ENCODE results near the gene ELMO1. TPM values are rescaled to one million over a fixed set of nuclear protein-coding genes. Genes with fewer than 3 reads are reported as not detected.

Gene ELMO1
- polyA plus RNA-seq, 2 of the 4 experiments (the other 2 are of a cell fraction), result 2.3 to 6.1 TPM

DNA sequence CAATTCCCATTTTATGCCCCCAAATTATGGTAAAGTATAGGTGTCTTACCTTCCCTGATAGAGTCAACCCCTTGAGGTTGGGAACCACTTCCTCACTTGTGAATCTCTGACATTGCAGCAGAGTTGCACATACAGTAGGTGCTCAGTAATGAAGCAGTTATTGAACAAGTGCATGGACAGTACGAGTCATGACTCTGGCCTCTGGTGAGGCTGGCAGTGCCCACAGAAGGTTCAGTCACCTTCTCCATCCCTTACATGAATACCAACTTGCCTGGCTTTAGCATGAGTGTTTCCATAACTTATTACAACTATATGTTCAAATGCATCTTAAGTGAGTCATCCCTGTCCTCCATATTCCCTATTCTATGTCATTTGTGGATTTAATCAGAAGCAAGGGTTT, 340.0 kb downstream of the ELMO1 start:
- WGBS (ENCODE audit: missing lambda C conversion rate), result 45% methylated on average over 1 of the region's 1 CpG
- no peak for ATAC-seq
- H3K27ac ChIP-seq, result no peak overlapping the region
- ChIA-PET POLR2A (no interaction called here), CTCF (no interaction called here)
- H3K9me3 ChIP-seq, result no peaks in the 10 kb centered on the region
- FAIRE-seq, result no peak
- no peak for TF ChIP-seq RFX5 (IDR thresholded peaks at IDR 0.05)
- no peak for TF ChIP-seq ZSCAN20 (CRISPR knock-in tag; IDR thresholded peaks at IDR 0.05)
- TF ChIP-seq MAZ (IDR thresholded peaks at IDR 0.05; ENCODE audit: borderline replicate concordance, low read depth, low read length), result no peak
- TF ChIP-seq, protein P1, sequence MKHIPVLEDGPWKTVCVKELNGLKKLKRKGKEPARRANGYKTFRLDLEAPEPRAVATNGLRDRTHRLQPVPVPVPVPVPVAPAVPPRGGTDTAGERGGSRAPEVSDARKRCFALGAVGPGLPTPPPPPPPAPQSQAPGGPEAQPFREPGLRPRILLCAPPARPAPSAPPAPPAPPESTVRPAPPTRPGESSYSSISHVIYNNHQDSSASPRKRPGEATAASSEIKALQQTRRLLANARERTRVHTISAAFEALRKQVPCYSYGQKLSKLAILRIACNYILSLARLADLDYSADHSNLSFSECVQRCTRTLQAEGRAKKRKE (CRISPR knock-in tag; IDR thresholded peaks at IDR 0.05; ENCODE audit: low read depth), result no peak
- no peak overlapping the region for H3K4me3 ChIP-seq
- no peak overlapping the region for H3K4me2 ChIP-seq
- DNase-seq (ENCODE audit: low read depth in 1 of 2, low spot score in 1 of 2), result no peak
- H3K4me1 ChIP-seq, result no peaks in the 10 kb centered on the region

GRCh38 chr7:37107047-37107750, 341.5 kb downstream of the ELMO1 start:
- no peak overlapping the region for H3K27ac ChIP-seq
- H3K9me3 ChIP-seq, result no peaks in the 10 kb centered on the region
- H3K4me2 ChIP-seq, result no peak overlapping the region
- ATAC-seq (no peak), FAIRE-seq (no peak), DNase-seq (ENCODE audit: low read depth in 1 of 2, low spot score in 1 of 2) (no peak)
- WGBS (ENCODE audit: missing lambda C conversion rate), result 60% methylated on average over 4 of the region's 4 CpGs
- TF ChIP-seq EP300 (IDR thresholded peaks at IDR 0.05), result no peak
- no peak for TF ChIP-seq EHF (CRISPR knock-in tag; IDR thresholded peaks at IDR 0.05)
- TF ChIP-seq ZFP36 (IDR thresholded peaks at IDR 0.05; ENCODE audit: borderline replicate concordance, partially characterized antibody), result no peak
- TF ChIP-seq ELK1 (IDR thresholded peaks at IDR 0.05; ENCODE audit: low read depth, low read length), result no peak
- TF ChIP-seq TP53 (CRISPR knock-in tag; IDR thresholded peaks at IDR 0.05), result no peak
- TF ChIP-seq, protein P2, sequence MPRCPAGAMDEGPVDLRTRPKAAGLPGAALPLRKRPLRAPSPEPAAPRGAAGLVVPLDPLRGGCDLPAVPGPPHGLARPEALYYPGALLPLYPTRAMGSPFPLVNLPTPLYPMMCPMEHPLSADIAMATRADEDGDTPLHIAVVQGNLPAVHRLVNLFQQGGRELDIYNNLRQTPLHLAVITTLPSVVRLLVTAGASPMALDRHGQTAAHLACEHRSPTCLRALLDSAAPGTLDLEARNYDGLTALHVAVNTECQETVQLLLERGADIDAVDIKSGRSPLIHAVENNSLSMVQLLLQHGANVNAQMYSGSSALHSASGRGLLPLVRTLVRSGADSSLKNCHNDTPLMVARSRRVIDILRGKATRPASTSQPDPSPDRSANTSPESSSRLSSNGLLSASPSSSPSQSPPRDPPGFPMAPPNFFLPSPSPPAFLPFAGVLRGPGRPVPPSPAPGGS (IDR thresholded peaks at IDR 0.05), result no peak
- no peak for TF ChIP-seq BHLHE40 (IDR thresholded peaks at IDR 0.05; ENCODE audit: low read depth, low read length)
- TF ChIP-seq, protein P3, sequence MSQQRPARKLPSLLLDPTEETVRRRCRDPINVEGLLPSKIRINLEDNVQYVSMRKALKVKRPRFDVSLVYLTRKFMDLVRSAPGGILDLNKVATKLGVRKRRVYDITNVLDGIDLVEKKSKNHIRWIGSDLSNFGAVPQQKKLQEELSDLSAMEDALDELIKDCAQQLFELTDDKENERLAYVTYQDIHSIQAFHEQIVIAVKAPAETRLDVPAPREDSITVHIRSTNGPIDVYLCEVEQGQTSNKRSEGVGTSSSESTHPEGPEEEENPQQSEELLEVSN (IDR thresholded peaks at IDR 0.05; ENCODE audit: borderline replicate concordance, low read depth), result no peak
- TF ChIP-seq MAZ (IDR thresholded peaks at IDR 0.05; ENCODE audit: borderline replicate concordance, low read depth, low read length), result no peak
- TF ChIP-seq, protein P1 (CRISPR knock-in tag; IDR thresholded peaks at IDR 0.05; ENCODE audit: low read depth), result no peak
- no peak for TF ChIP-seq NFE2L2 (conservative IDR thresholded peaks at IDR 0.05; ENCODE audit: low read length)
- no peak for TF ChIP-seq ESRRA (IDR thresholded peaks at IDR 0.05; ENCODE audit: borderline replicate concordance, low read length)
- TF ChIP-seq, protein P4, sequence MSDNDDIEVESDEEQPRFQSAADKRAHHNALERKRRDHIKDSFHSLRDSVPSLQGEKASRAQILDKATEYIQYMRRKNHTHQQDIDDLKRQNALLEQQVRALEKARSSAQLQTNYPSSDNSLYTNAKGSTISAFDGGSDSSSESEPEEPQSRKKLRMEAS (IDR thresholded peaks at IDR 0.05), result no peak
- TF ChIP-seq, protein P5, sequence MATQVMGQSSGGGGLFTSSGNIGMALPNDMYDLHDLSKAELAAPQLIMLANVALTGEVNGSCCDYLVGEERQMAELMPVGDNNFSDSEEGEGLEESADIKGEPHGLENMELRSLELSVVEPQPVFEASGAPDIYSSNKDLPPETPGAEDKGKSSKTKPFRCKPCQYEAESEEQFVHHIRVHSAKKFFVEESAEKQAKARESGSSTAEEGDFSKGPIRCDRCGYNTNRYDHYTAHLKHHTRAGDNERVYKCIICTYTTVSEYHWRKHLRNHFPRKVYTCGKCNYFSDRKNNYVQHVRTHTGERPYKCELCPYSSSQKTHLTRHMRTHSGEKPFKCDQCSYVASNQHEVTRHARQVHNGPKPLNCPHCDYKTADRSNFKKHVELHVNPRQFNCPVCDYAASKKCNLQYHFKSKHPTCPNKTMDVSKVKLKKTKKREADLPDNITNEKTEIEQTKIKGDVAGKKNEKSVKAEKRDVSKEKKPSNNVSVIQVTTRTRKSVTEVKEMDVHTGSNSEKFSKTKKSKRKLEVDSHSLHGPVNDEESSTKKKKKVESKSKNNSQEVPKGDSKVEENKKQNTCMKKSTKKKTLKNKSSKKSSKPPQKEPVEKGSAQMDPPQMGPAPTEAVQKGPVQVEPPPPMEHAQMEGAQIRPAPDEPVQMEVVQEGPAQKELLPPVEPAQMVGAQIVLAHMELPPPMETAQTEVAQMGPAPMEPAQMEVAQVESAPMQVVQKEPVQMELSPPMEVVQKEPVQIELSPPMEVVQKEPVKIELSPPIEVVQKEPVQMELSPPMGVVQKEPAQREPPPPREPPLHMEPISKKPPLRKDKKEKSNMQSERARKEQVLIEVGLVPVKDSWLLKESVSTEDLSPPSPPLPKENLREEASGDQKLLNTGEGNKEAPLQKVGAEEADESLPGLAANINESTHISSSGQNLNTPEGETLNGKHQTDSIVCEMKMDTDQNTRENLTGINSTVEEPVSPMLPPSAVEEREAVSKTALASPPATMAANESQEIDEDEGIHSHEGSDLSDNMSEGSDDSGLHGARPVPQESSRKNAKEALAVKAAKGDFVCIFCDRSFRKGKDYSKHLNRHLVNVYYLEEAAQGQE (IDR thresholded peaks at IDR 0.05), result no peak
- TF ChIP-seq KDM5A (IDR thresholded peaks at IDR 0.05), result no peak
- no peak for TF ChIP-seq CBX8 (IDR thresholded peaks at IDR 0.05)
- no peak for TF ChIP-seq HEYL (CRISPR knock-in tag; IDR thresholded peaks at IDR 0.05)
- ChIA-PET POLR2A (no interaction called here), CTCF (interaction anchor here (0.9 kb wide), 1 partner anchor 140 kb away, joined by 3 read pairs; no protein-coding TSS in a partner anchor)
- H3K4me3 ChIP-seq, result no peak overlapping the region
- no peaks in the 10 kb centered on the region for H3K4me1 ChIP-seq

Data from A549 (cell line).